ENCODE data around the gene ZFAND3. TPM values are rescaled to one million over a fixed set of nuclear protein-coding genes. Genes with fewer than 3 reads are reported as not detected.

ZFAND3 gene
- total RNA-seq, 1 experiment from 2014 or later: 47.2 TPM

- intact Hi-C loops (cut with micrococcal nuclease): no loop called here
- TF ChIP-seq CEBPB (IDR thresholded peaks at IDR 0.05; ENCODE audit: low read depth): no peak
- no peak for TF ChIP-seq POLR2A (IDR thresholded peaks at IDR 0.05; ENCODE audit: borderline replicate concordance, extremely low read depth, insufficient read depth, insufficient read length)
- TF ChIP-seq ZBTB33 (IDR thresholded peaks at IDR 0.05; ENCODE audit: extremely low read depth, insufficient replicate concordance, low read length): no peak
Measured at GRCh38 chr6:37799263-37799644, 20.3 kb upstream of the ZFAND3 start.

GRCh38 chr6:37800703-37801604 lies 18.6 kb upstream of the ZFAND3 start:
- Histone ChIP-seq H3K9ac (ENCODE audit: low read length) (no peak overlapping the region), H3K4me2 (ENCODE audit: low read length) (no peak overlapping the region), H3K4me3 (replicated peaks in 1 of 2; ENCODE audit: low read depth in 1 of 2, low read length in 2 of 2) (no peak overlapping the region), H3K79me2 (ENCODE audit: insufficient read depth, low read length) (no peaks in the 10 kb centered on the region), H3K27me3 (ENCODE audit: insufficient read depth, low read length) (peaks cover 3% of the 10 kb centered on the region; the same call in 1 of the 2 replicates), H3K36me3 (ENCODE audit: control insufficient read depth in 1 of 2, insufficient read depth in 2 of 2, low read length in 2 of 2) (no peaks in the 10 kb centered on the region), H2AFZ (ENCODE audit: low read depth, low read length, poor library complexity, severe bottlenecking) (no peak overlapping the region), H3K9me2 (ENCODE audit: insufficient read depth) (no peaks in the 10 kb centered on the region; the same call in 1 of the 2 replicates), H3K4me1 (ENCODE audit: control insufficient read depth in 1 of 2, insufficient read depth in 2 of 2, low read length in 2 of 2) (peaks cover 2 to 11% of the 10 kb centered on the region in 2 experiments; a peak in 3 of 4 replicates), H4K20me1 (ENCODE audit: insufficient read depth) (no peaks in the 10 kb centered on the region), H3K27ac (ENCODE audit: low read depth, low read length) (no peak overlapping the region), H3K9me3 (ENCODE audit: control insufficient read depth in 1 of 2, insufficient read depth in 1 of 2, low read depth in 1 of 2, low read length in 2 of 2) (no peaks in the 10 kb centered on the region)
- ATAC-seq (no peak), DNase-seq (ENCODE audit: low read depth, low spot score) (no peak)
- RAD21 ChIA-PET (ENCODE audit: low non-redundant PET in 1 of 2, low total read pairs in 2 of 2, uncharacterized antibody in 2 of 2, unreplicated experiment in 2 of 2): no interaction called here
- BruUV-seq (replicated peaks): no TSS peak
- intact Hi-C loops (cut with micrococcal nuclease): no loop called here
- CTCF ChIA-PET: interaction anchor here (2.3 kb wide), 1 partner anchor 10 kb away, joined by 7 read pairs; no protein-coding TSS in a partner anchor
- POLR2A ChIA-PET: no interaction called here
- no peak for TF ChIP-seq TCF7L2 (IDR thresholded peaks at IDR 0.05; ENCODE audit: borderline replicate concordance, extremely low read depth, insufficient read depth, insufficient read length)
- TF ChIP-seq CEBPB (IDR thresholded peaks at IDR 0.05; ENCODE audit: low read depth): no peak
- no peak for TF ChIP-seq MAX (IDR thresholded peaks at IDR 0.05)
- TF ChIP-seq RAD21 (IDR thresholded peaks at IDR 0.05; ENCODE audit: low read depth): no peak
- TF ChIP-seq EGR1 (IDR thresholded peaks at IDR 0.05; ENCODE audit: low read depth): no peak
- TF ChIP-seq ZBTB33 (IDR thresholded peaks at IDR 0.05; ENCODE audit: extremely low read depth, insufficient replicate concordance, low read length): no peak
- TF ChIP-seq CTCF (IDR thresholded peaks at IDR 0.05 in 2 of 3, conservative IDR thresholded peaks at IDR 0.05 in 1 of 3; ENCODE audit: borderline replicate concordance in 1 of 3, insufficient read depth in 1 of 3, low read depth in 2 of 3, low read length in 2 of 3): no peak
- no peak for TF ChIP-seq SIN3A (IDR thresholded peaks at IDR 0.05; ENCODE audit: low read depth)
- no peak for TF ChIP-seq POLR2A (IDR thresholded peaks at IDR 0.05; ENCODE audit: borderline replicate concordance, extremely low read depth, insufficient read depth, insufficient read length)
- TF ChIP-seq JUND (IDR thresholded peaks at IDR 0.05): no peak

More at GRCh38 chr6:37799263-37799644, 20.3 kb upstream of the ZFAND3 start:
- peaks cover 2 to 8% of the 10 kb centered on the region in 2 experiments; a peak in 3 of 4 replicates for H3K4me1 ChIP-seq (ENCODE audit: control insufficient read depth in 1 of 2, insufficient read depth in 2 of 2, low read length in 2 of 2)
- H3K79me2 ChIP-seq (ENCODE audit: insufficient read depth, low read length): no peaks in the 10 kb centered on the region
- H4K20me1 ChIP-seq (ENCODE audit: insufficient read depth): no peaks in the 10 kb centered on the region
- no peaks in the 10 kb centered on the region; the same call in 1 of the 2 replicates for H3K9me2 ChIP-seq (ENCODE audit: insufficient read depth)
- CTCF ChIA-PET: no interaction called here
- POLR2A ChIA-PET: no interaction called here
- H2AFZ ChIP-seq (ENCODE audit: low read depth, low read length, poor library complexity, severe bottlenecking): no peak overlapping the region
- no peaks in the 10 kb centered on the region for H3K36me3 ChIP-seq (ENCODE audit: control insufficient read depth in 1 of 2, insufficient read depth in 2 of 2, low read length in 2 of 2)
- no peak overlapping the region for H3K9ac ChIP-seq (ENCODE audit: low read length)
- DNase-seq (ENCODE audit: low read depth, low spot score) (no peak), ATAC-seq (no peak)
- no peak overlapping the region for H3K4me2 ChIP-seq (ENCODE audit: low read length)
- RAD21 ChIA-PET (ENCODE audit: low non-redundant PET in 1 of 2, low total read pairs in 2 of 2, uncharacterized antibody in 2 of 2, unreplicated experiment in 2 of 2): no interaction called here
- H3K4me3 ChIP-seq (replicated peaks in 1 of 2; ENCODE audit: low read depth in 1 of 2, low read length in 2 of 2): no peak overlapping the region
- no peaks in the 10 kb centered on the region for H3K9me3 ChIP-seq (ENCODE audit: control insufficient read depth in 1 of 2, insufficient read depth in 1 of 2, low read depth in 1 of 2, low read length in 2 of 2)
- peaks cover 3% of the 10 kb centered on the region; the same call in 1 of the 2 replicates for H3K27me3 ChIP-seq (ENCODE audit: insufficient read depth, low read length)
- no peak overlapping the region for H3K27ac ChIP-seq (ENCODE audit: low read depth, low read length)
- no TSS peak for BruUV-seq (replicated peaks)
